Cardiac muscle cell (in vitro differentiated cells and primary cell): ENCODE measurements around the gene UBAC1. TPM values are rescaled to one million over a fixed set of nuclear protein-coding genes. Genes with fewer than 3 reads are reported as not detected.

ENCODE experiments used
- DNase-seq, 2 donors: peaks; one replicate each; pipeline versions ENCODE4 v3.0.0 to v3.0.0-alpha.2; 2010 to 2017; ENCODE audit warnings: low read depth in 1 of 2, low spot score in 1 of 2
- H3K27ac ChIP-seq: fragments of 200-600 bp; sonication (generic); 2 replicates; pipeline ENCODE4 v1.5.1; 2016
- H3K27me3 ChIP-seq: fragments of 200-600 bp; sonication (generic); 2 replicates; pipeline ENCODE4 v1.6.0; 2016; ENCODE audit warnings: control low read depth
- H3K36me3 ChIP-seq: fragments of 200-600 bp; sonication (generic); 2 replicates; pipeline ENCODE4 v1.5.1; 2016; ENCODE audit warnings: control low read depth
- H3K4me1 ChIP-seq: fragments of 200-600 bp; sonication (generic); 2 replicates; pipeline ENCODE4 v1.8.1; 2017; ENCODE audit warnings: low read depth, mild to moderate bottlenecking, mixed run types
- H3K4me3 ChIP-seq: fragments of 200-600 bp; sonication (generic); 2 replicates; pipeline ENCODE4 v1.5.1; 2016; ENCODE audit warnings: mild to moderate bottlenecking
- H3K9me3 ChIP-seq: fragments of 200-600 bp; sonication (generic); 2 replicates; pipeline ENCODE4 v1.5.1; 2017; ENCODE audit warnings: low read depth, mild to moderate bottlenecking, control low read depth
- polyA plus RNA-seq: library from polyadenylated mRNA; unstranded; fragments of >200 nt; fragmentation: Nextera tagmentation; extraction: Ambion mirVana; gene quantifications from 2 replicates; pipeline ENCODE4 v1.2.1, GENCODE V29; 2016
- total RNA-seq: library from RNA; depleted of rRNA; stranded (reverse); fragments of >200 nt; gene quantifications from 2 replicates; pipeline ENCODE4 v1.2.3, GENCODE V29; 2016
- TF ChIP-seq, protein P1 (sequence below): IDR thresholded peaks from 2 replicates; pipeline ENCODE4 v1.5.1; 2012; ENCODE audit warnings: low read depth, mild to moderate bottlenecking, low read length

UBAC1 gene
- total and polyA plus RNA-seq, 2 experiments from 2014 or later, result 60.1 to 66.4 TPM

DNA sequence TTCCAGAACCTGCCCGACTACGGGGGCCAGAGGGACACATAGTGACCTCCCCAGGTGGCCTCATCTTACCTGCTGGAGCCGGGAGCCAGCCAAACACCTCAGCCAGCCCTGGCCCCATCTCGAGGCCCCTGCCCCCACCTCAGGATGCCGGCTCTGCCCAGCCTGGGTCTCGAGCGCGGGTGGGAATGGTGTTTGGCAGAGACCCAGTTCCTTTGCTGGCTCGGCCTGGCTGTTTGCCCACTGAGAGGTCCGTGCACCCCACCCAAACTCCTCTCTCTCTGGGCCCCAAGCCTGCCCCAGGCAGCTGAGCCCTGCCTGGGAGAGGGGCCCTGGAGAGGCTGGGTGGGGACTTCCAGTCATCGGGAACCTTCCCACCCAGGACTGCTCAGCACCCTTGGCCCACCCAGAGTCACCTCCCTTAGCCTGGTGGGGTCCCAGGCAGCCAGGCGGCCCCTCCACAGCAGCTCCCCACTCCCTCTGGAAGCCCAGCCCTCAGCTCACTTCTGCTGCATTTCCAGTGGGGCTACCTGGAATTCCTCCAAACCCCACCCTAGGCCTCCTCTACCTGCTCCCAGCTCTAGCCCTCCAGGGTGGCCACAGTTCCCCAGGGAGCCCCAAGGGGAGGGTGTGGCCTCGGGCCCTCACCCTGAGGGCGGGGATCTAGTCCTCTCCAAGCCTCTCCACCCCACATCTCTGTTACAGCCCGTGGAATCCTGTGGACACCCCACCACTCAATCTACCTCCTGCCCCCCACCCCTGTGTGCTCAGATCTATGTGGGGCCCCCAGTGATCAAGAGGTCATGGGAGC lies 42.4 kb upstream of the UBAC1 start:
- peaks cover 13% of the 10 kb centered on the region for H3K4me1 ChIP-seq
- H3K27ac ChIP-seq, result no peak overlapping the region
- no peak overlapping the region for H3K4me3 ChIP-seq
- no peaks in the 10 kb centered on the region for H3K9me3 ChIP-seq
- no peaks in the 10 kb centered on the region for H3K27me3 ChIP-seq
- TF ChIP-seq, protein P1, sequence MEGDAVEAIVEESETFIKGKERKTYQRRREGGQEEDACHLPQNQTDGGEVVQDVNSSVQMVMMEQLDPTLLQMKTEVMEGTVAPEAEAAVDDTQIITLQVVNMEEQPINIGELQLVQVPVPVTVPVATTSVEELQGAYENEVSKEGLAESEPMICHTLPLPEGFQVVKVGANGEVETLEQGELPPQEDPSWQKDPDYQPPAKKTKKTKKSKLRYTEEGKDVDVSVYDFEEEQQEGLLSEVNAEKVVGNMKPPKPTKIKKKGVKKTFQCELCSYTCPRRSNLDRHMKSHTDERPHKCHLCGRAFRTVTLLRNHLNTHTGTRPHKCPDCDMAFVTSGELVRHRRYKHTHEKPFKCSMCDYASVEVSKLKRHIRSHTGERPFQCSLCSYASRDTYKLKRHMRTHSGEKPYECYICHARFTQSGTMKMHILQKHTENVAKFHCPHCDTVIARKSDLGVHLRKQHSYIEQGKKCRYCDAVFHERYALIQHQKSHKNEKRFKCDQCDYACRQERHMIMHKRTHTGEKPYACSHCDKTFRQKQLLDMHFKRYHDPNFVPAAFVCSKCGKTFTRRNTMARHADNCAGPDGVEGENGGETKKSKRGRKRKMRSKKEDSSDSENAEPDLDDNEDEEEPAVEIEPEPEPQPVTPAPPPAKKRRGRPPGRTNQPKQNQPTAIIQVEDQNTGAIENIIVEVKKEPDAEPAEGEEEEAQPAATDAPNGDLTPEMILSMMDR, result no peak
- H3K36me3 ChIP-seq, result no peaks in the 10 kb centered on the region
- no peak for DNase-seq

DNA sequence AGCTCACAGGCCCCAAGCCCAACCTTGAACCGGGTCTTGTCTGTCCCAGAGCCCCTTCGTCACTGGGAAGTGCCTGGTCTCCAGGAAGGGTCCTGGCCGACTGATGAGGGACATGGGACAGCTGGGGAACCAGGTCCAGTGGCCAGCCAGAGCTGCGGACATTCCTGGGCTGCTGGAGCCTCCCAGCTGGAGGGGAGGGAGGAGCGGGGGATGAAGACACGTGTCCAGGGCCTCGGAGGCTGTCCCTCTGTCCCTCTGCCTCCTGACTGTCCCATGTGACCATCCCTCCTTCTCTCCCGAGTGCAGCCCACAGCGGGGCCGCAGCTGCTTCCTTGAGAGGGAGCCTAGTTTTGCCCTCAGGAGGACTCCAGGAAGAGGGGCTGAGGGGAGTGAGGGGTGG lies 41.7 kb upstream of the UBAC1 start:
- no peak overlapping the region for H3K4me3 ChIP-seq
- no peak overlapping the region for H3K27ac ChIP-seq
- H3K4me1 ChIP-seq, result peaks cover 10% of the 10 kb centered on the region
- no peaks in the 10 kb centered on the region for H3K27me3 ChIP-seq
- DNase-seq, result no peak
- H3K36me3 ChIP-seq, result no peaks in the 10 kb centered on the region
- H3K9me3 ChIP-seq, result no peaks in the 10 kb centered on the region
- TF ChIP-seq, protein P1, result no peak

DNA sequence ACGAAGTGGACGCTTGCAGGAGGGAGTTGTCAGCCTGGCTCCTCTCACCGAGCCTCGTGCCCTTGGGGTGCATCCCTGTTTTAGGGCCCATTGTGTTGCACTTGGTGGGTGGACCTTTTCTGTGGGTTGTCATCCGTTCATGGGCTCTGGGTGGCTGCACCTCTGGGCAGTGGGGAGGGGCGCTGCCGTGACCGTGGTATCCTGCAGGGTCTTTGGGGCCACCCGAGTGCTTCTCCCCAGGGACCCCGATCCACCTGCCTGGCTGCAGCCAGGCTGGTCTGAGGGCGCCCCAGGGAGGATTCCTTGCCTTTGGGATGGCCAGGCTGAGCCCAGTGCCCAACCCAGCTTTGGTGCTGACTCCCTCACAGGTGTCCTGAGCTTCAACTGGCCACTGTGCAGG lies 41.0 kb upstream of the UBAC1 start:
- Histone ChIP-seq H3K27me3 (no peaks in the 10 kb centered on the region), H3K27ac (no peak overlapping the region), H3K4me1 (peaks cover 10% of the 10 kb centered on the region), H3K9me3 (no peaks in the 10 kb centered on the region), H3K36me3 (no peaks in the 10 kb centered on the region), H3K4me3 (no peak overlapping the region)
- DNase-seq, result no peak
- TF ChIP-seq, protein P1, result no peak

DNA sequence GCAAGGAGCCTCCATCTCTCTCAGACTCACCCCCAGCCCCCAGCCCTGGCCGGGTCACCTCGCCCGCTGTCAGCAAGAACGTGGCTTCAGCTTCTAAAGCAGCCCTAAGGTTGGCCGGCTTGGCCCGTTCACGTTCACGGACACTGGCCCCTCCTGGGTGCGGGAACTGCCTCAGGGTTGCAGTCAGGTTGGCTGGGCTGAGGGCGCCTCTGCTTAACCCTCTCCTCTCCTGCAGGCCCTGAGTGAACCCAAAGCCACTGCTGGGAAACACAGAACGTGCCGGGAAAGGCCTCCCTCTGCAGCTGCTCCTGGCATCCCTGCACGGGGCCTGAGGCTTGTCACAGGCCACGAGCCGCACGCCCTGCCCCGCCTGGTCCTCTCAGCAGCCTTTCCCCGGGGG lies 40.1 kb upstream of the UBAC1 start:
- no peaks in the 10 kb centered on the region for H3K27me3 ChIP-seq
- H3K9me3 ChIP-seq, result no peaks in the 10 kb centered on the region
- no peak overlapping the region for H3K4me3 ChIP-seq
- H3K27ac ChIP-seq, result no peak overlapping the region
- TF ChIP-seq, protein P1, result no peak
- H3K36me3 ChIP-seq, result no peaks in the 10 kb centered on the region
- peaks cover 10% of the 10 kb centered on the region for H3K4me1 ChIP-seq
- DNase-seq, result peak in 1 of 2 donors; percentile 28

DNA sequence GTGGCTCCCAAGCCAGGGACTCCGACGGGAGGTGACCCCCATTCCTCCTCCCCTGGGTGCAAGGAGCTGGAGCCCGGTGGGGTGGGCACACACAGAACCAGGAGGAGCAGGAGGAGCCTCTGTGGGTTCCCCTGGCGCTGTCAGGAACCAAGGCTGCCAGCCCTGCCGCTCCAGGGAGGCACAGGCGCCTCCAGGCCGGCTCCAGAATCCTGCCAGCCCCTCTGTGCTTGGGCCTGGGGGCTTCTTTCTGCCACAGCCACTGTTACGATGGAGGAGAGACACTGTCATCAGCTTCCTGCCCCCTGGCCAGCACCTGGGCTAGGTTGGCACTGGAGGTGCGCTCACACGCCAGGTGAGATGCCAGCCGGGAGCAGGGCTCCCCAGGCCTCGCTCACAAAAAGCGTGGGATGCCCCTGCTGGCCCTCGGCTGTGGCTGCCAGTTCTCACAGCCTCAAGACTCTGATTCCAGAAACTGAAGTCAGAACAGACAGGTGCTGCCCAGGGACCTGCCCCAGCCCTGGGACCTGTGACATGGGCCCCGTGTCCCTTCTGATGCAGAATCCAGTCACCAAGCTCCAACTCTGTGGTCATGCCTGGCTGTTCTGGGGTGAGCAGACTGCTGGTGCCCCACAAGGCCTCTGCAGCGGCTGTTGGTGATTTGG lies 37.4 kb upstream of the UBAC1 start:
- H3K4me3 ChIP-seq, result no peak overlapping the region
- H3K4me1 ChIP-seq, result peaks cover 8% of the 10 kb centered on the region
- H3K27me3 ChIP-seq, result no peaks in the 10 kb centered on the region
- TF ChIP-seq, protein P1, result no peak
- no peak overlapping the region for H3K27ac ChIP-seq
- no peaks in the 10 kb centered on the region for H3K9me3 ChIP-seq
- no peak for DNase-seq
- H3K36me3 ChIP-seq, result no peaks in the 10 kb centered on the region
